ENCODE data around the gene SCRG1. TPM values are rescaled to one million over a fixed set of nuclear protein-coding genes. Genes with fewer than 3 reads are reported as not detected.

SCRG1 gene
- total RNA-seq, 1 donor from 2014 or later = 5.1 TPM

GRCh38 chr4:173403051-173403450 lies 4.1 kb upstream of the SCRG1 start:
- TF ChIP-seq CTCF (conservative IDR thresholded peaks at IDR 0.05) = no peak
- Mint-ChIP-seq H3K36me3 (ENCODE audit: low read depth) (peaks cover 12% of the 10 kb centered on the region), H3K27ac (ENCODE audit: unreplicated experiment) (no peak overlapping the region), H3K27me3 (ENCODE audit: low read depth) (no peaks in the 10 kb centered on the region), H3K4me3 (no peak overlapping the region), H3K4me1 (peaks cover 3% of the 10 kb centered on the region), H3K9me3 (no peaks in the 10 kb centered on the region)
- DNase-seq (ENCODE audit: low read depth, low spot score) = no peak

GRCh38 chr4:173401063-173401462 lies 2.1 kb upstream of the SCRG1 start:
- Mint-ChIP-seq H3K9me3 (no peaks in the 10 kb centered on the region), H3K4me1 (peaks cover 15% of the 10 kb centered on the region), H3K27ac (ENCODE audit: unreplicated experiment) (no peak overlapping the region), H3K4me3 (no peak overlapping the region), H3K36me3 (ENCODE audit: low read depth) (peaks cover 10% of the 10 kb centered on the region), H3K27me3 (ENCODE audit: low read depth) (no peaks in the 10 kb centered on the region)
- no peak for DNase-seq (ENCODE audit: low read depth, low spot score)
- TF ChIP-seq CTCF (conservative IDR thresholded peaks at IDR 0.05) = no peak

- no peak for TF ChIP-seq CTCF (conservative IDR thresholded peaks at IDR 0.05)
- H3K4me3 Mint-ChIP-seq = no peak overlapping the region
- DNase-seq (ENCODE audit: low read depth, low spot score) = no peak
- peaks cover 18% of the 10 kb centered on the region for H3K4me1 Mint-ChIP-seq
- no peaks in the 10 kb centered on the region for H3K9me3 Mint-ChIP-seq
- H3K36me3 Mint-ChIP-seq (ENCODE audit: low read depth) = peaks cover 14% of the 10 kb centered on the region
- H3K27ac Mint-ChIP-seq (ENCODE audit: unreplicated experiment) = peak overlapping the region; percentile 78
- no peaks in the 10 kb centered on the region for H3K27me3 Mint-ChIP-seq (ENCODE audit: low read depth)
Observed at GRCh38 chr4:173398220-173398619, 696 bp downstream of the SCRG1 start.

GRCh38 chr4:173397604-173398003 lies 1.3 kb downstream of the SCRG1 start:
- Mint-ChIP-seq H3K36me3 (ENCODE audit: low read depth) (peaks cover 15% of the 10 kb centered on the region), H3K4me1 (peaks cover 18% of the 10 kb centered on the region), H3K27ac (ENCODE audit: unreplicated experiment) (no peak overlapping the region), H3K4me3 (no peak overlapping the region), H3K9me3 (no peaks in the 10 kb centered on the region), H3K27me3 (ENCODE audit: low read depth) (no peaks in the 10 kb centered on the region)
- no peak for TF ChIP-seq CTCF (conservative IDR thresholded peaks at IDR 0.05)
- DNase-seq (ENCODE audit: low read depth, low spot score) = no peak

- H3K27me3 Mint-ChIP-seq (ENCODE audit: low read depth) = no peaks in the 10 kb centered on the region
- no peak overlapping the region for H3K27ac Mint-ChIP-seq (ENCODE audit: unreplicated experiment)
- no peak for DNase-seq (ENCODE audit: low read depth, low spot score)
- no peak for TF ChIP-seq CTCF (conservative IDR thresholded peaks at IDR 0.05)
- H3K9me3 Mint-ChIP-seq = no peaks in the 10 kb centered on the region
- H3K4me1 Mint-ChIP-seq = peaks cover 6% of the 10 kb centered on the region
- no peak overlapping the region for H3K4me3 Mint-ChIP-seq
- H3K36me3 Mint-ChIP-seq (ENCODE audit: low read depth) = peaks cover 19% of the 10 kb centered on the region
Observed at GRCh38 chr4:173391701-173392100, 7.2 kb downstream of the SCRG1 start.

GRCh38 chr4:173386751-173387150 lies 12.2 kb downstream of the SCRG1 start:
- no peak for DNase-seq (ENCODE audit: low read depth, low spot score)
- Mint-ChIP-seq H3K36me3 (ENCODE audit: low read depth) (peaks cover 2% of the 10 kb centered on the region), H3K9me3 (no peaks in the 10 kb centered on the region), H3K4me3 (no peak overlapping the region), H3K4me1 (peaks cover 7% of the 10 kb centered on the region), H3K27ac (ENCODE audit: unreplicated experiment) (no peak overlapping the region), H3K27me3 (ENCODE audit: low read depth) (no peaks in the 10 kb centered on the region)
- no peak for TF ChIP-seq CTCF (conservative IDR thresholded peaks at IDR 0.05)

Data from neural crest cell (in vitro differentiated cells).